HG02885 (cell line): Measurements from ENCODE around the gene PFDN4.

ENCODE experiments used
- ATAC-seq: cut with Tn5 transposase; IDR thresholded peaks from one replicate; pipeline ENCODE4 v1.9.1; 2021; ENCODE audit warnings: mild to moderate bottlenecking; ENCODE audit not compliant: unreplicated experiment, poor library complexity

The PFDN4 gene, protein sequence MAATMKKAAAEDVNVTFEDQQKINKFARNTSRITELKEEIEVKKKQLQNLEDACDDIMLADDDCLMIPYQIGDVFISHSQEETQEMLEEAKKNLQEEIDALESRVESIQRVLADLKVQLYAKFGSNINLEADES

DNA sequence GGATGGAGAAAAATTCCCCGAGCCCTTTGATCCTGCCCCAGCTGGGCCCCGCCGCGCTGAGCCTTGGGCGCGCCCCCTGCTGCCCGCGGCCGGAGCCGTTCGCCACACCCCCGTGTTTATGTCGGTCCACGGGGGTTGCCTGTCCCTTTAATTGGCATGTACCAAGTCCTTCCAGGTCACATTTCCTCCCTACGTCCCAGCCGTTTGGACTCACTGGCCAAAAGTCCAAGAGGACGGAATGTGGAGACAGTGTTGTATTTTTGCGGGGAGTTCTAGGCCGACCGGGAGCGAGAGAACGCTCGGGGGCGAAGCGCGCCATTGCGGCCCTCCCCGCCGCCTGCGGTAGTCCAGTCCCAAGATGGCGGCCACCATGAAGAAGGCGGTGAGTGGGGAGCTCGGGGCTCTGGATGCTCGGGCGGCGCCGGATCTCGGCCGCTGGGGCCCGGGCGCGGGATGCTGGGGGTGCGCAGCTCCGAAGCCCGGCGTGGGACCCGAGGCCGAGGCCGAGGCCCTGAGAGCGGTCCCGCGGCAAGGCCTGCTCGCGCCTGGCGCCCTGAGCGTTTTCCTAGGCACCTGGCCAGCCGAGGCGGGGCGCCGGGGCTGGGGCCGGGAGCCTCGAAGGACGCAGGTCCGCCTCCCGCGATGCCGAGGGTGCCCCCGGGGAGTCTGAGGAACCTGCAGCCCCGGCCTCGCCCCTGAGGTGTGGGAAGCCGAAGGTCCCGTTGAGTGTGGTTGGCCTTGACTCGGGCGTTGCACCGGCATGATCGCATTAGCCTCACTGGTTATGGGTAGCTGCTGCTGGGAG lies at the start of gene PFDN4:
Gene PFDN4 (plus strand): TSS at position 345 of the 805 bp plus-strand sequence. CDS start 14 bp downstream, at position 359.
- ATAC-seq, result peak; percentile 94

DNA sequence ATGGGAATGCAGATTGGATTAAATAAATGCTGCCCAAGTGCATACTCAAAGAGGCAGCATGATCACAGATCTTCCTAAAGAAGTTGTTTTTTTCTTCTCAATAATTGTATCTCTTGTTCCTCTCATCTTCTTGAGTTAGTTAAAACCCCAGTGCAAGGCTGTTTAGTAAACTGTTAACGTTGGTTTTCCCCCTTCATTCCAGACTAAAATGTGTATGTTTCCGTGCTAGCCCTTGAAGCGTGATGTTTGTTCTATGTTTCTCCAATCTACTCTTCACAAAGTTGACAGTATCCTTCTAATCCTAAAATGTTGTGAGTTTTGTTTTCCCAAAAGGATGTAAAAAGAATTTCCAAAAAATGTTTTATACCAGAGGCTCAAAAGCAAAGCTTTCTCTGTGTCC lies 49.7 kb upstream of the PFDN4 start:
- no peak for ATAC-seq

DNA sequence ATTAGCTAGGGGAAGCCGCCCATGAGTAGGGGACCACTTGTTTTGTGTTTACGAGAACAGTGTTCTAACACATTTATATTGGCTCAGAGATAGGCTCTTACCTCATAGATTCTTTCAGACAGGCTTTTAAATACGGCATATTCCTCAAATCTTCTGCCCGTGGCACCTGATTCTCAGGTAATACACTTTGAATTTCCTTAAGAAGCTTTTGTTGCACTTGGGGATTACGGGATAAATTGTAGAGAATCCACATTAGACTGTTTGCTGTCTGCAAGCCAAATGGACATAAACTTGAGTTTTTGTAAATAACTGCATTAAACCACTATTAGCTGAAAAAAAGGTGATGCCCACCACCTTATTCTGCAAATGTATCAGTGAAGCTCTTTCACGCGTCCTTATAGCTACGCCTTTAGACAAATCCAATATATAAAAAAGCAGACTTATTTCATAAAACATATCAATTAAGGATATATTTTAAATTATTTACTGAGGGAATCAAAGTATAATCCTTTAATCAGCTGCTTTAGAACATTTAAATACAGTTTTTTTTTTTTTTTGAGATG lies 49.0 kb upstream of the PFDN4 start:
- ATAC-seq, result no peak

DNA sequence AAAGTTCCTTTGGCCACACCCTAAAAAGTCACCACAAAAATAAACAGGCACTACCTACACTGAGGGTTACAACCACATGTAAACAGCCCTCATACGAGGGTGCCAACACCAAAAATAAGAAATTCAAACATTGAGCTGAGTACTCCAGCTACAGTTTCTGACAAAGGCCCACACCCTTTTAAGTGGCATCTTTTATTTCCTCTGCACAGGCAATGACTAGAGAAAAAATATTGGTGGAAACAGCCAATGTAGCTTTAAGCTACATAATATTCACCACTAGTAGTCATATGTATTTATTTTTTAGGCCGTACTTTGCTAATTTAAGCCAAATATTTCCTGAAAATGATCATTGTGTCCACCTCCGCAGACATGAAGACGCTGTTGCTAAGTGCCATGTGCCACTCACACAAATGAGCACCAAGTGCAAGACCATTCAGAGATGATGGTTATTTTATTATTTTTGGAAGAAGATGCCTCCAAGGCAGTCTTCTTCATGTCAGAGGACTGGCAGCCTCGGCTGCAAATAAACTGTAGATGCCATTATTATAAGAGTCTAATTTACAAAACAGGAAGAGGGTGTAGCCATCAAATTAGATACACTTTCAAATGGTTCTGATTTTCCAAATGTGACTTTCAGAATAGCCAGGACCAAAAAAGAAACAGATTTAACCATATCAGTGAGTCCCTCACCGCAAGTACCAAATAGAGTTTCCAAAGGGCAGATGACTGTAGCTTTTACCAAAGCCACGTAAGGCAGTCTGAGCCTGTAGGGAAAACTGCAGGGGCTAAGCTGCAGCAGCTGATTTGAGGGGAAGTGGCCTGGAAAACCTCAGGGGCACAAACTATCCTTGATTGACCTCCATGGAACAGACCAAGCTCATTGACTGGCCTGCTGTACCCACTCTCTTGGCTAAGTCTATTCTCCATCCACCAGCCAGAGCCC lies 47.6 kb upstream of the PFDN4 start:
- no peak for ATAC-seq

DNA sequence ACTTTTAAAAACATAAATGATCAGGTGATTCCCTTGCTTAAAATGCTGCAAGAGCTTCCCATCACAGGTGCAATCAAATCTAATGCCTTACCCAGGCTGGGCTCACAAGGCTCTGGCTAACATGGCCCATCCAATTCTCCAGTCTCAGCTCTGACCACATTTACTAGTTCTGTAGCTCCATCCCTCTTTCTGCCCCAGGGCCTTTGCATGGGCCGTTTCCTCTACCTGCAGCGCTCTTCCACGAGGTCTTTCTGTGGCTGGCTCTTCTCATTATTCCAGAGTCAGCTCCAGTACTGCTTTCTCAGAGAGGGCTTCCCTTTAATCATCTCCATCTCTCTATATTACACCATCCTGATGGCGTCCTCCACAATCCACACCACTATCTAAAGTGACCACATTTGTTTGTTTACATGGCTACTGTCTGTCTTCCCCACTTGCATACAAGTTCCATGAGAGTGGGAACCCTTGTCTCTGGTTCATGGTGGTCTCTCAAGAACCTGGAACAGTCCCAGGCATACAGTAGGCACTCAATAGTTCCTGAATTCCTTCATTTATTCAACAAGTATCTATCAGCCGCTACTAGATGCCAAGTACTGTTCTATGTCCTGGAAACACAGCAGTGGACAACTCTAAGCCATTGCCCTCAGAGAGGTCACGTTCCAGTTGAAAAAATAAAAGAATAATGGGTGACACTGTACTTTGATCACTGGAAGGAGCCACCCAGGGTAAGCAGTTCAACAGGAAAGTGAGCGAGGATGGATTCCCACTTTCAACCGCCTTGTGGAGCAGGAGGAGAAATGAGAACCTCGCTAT lies 46.7 kb upstream of the PFDN4 start:
- no peak for ATAC-seq

DNA sequence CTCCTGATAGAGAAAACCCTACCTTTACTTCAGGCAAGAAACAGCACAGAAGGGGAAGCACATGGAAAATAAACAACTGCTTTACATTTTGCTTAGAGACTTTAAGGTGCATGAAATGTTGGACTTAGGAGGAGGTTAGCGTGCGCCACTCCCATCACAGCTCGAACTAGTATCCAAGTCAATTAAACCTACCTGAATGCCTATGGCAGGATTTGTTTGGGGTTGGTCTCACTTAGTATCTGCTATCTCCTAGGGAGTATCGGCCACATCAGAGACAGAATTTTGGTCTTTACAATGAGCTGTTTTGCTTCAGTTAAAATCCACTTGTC lies 46.1 kb upstream of the PFDN4 start:
- no peak for ATAC-seq

DNA sequence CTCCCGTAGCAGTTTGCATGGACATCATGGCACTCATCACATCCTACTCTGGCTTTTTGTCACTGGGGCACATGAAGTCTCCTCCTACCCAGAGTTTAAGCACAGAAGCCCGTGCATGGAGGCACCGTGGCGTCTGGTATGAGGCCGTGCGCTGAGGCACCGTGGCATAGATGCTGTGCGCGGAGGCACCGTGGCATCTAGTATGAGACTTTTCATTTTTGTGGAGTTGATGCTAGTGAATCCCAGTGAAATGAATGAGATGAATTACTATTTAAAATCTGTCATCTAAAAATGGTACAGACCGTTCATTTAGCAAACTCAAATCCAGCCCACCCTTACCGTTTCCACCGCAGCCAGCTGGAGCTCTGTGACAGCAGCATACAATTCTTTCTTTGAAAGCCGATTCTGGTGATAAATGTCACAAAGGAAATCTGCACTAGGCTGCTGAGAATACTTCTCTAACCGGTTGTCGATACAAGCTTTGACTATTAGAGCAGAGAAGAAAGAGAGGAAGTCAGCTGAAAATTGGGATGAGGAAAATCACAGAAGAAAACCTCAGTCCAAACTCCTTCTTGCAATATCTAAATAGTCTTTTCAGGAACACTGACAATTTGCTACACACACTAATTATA lies 45.4 kb upstream of the PFDN4 start:
- ATAC-seq, result no peak

DNA sequence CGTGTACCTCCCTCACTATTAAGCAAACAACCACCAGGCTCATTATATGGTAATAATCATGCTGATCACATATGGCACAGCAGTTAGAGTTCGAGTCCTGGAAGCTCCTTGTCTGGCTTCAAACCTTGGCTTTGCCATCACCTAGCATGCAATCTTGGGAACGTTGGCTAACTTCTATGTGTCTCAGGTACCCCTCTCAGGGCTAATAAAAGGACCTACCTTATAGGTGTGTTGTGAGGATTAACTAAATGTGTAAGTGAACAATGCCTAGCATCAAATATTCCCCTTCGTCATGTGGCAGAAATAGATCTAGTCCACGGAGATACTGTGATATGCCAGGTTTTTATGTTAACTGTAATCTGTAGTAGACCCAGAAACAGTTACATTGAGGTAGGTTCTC lies 44.5 kb upstream of the PFDN4 start:
- no peak for ATAC-seq

DNA sequence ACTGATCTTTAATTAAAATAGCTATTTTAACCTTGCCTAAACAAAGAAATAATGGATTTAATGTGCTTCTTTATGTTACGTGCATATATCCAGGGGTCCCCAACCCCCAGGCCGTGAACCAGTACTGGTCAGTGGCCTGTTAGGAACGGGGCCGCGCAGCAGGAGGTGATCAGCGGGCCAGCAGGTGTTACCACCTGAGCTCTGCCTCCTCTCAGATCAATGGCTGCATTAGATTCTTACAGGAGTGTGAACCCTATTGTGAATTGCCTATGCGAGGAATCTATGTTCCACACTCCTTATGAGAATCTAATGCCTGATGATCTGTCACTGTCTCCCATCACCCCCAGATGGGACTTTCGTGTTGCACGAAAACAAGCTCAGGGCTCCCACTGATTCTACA lies 42.9 kb upstream of the PFDN4 start:
- no peak for ATAC-seq

DNA sequence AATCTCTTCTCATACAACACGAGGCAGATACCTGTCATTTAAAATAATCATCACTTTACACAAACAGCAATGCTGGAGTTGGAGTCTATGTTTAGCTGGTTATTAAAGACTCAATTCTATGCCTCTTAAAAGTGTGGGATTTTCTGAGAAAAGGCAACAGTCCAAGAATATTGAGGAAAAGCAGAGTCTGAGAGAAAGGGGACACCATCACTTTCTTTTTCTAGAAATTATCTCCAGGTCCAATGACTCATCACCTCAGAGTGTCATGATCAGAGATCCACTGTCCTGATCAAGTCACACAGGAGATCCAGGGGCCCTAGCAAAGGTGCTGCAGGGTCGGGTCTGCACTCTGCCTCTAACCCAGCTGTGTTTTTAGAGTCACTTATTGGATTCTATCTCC lies 42.1 kb upstream of the PFDN4 start:
- ATAC-seq, result no peak

DNA sequence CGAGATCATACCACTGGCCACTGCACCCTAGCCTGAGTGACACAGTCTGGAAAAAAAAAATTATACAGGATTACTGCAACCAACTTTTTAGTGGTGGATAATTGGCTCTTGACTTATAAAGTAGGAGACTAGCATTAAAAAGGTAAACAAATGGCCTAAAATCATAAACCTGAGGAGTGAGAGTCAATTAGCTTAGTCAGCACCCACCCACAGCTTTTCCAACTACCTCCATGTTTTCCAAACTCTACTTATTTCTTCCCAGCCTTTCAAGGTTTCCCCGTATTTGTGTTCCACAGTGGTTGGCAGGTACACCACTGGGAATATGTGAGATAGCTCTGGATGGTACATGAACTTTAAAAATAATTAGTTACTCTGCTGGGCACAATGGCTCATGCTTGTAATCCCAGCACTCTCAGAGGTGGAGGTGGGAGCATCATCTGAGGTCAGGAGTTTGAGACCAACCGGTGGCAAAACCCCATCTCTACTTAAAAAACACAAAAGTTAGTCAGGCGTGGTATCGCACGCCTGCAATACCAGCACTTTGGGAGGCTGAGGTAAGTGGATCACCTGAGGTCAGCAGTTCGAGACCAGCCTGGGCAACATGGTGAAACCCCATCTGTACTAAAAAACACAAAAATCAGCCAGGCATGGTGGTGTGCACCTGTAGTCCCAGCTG lies 40.8 kb upstream of the PFDN4 start:
- no peak for ATAC-seq

DNA sequence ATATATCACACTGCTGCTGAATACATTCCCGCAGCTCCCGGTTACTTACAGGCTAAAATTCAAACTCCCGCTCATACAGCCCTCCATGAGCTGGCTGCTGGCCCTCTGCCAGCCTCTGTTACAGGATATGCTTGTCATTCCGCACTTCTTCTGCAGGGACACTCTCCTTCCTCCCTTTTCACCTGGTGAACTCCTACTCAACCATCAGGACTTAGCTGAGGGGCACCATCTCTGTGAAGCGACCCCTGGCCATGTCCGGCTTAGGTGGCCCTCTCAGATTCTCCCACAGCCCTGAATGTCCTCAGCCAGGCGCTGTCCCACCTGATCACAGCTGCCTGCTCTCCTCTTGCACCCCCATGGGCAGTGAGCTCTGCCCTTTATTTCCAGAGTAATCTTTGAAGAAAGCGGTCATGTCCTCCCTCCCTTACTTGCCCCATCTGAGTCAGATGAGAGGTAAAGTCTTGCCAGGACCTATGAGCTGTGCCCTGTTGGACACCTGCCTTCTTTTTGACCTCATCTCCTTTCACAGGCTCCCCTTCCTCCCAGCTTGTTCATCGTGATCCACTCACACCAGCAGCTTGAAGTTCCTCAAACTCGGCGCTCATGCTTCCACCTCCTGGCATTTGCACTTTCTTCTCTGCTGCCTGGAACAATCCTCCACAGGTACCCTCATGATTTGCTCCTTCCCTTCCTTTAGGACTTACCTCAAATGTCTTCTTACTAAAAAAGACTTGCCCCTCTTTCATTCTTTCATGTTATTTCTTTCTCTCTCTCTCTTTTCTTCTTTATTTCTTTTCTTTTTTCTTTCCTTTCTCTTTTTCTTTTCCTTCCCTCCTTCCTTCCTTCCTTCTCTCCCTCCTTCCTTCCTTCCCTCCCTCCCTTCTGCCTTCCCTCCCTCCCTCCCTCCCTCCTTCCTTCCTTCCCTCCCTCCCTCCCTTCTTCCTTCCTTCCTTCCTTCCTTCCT lies 39.7 kb upstream of the PFDN4 start:
- no peak for ATAC-seq

DNA sequence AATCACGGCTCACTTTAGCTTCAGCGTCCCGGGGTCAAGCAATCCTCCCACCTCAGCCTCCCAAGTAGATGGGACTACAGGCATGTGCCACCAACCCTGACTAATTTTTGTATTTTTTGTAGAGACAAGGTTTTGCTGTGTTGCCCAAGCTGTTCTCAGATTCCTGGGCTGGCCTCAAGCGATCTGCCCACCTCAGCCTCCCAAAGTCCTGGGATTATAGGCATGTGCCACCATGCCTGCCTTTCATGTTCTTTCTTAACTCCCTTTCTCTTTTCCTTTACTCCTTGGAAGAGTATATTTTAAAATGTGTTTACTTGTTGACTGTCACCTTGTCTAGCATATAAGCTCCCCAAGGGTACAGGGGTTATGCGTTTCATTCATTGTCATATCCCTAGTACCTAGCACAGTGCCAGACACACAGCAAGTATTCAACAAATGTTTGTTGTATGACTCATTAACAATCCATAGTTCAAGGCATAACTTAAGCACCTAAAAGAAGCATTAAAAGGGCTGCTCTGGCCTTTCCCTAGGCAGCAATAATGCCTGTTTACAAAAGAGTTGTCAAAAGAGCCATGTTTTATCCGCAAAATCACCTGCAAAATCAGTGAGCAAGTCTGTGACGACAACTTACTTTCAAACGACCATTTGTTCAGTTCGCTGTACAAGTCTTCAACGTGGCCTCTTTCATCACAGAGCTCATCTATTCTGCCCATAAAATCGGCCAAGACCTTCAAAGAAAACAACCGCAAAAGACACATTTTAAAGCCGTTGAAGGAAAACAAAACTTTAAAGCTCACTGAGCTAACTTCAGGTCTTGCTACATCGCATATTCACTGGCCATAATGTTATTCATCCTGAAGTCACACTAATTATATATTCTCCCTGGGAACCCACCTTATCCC lies 38.7 kb upstream of the PFDN4 start:
- ATAC-seq, result no peak

DNA sequence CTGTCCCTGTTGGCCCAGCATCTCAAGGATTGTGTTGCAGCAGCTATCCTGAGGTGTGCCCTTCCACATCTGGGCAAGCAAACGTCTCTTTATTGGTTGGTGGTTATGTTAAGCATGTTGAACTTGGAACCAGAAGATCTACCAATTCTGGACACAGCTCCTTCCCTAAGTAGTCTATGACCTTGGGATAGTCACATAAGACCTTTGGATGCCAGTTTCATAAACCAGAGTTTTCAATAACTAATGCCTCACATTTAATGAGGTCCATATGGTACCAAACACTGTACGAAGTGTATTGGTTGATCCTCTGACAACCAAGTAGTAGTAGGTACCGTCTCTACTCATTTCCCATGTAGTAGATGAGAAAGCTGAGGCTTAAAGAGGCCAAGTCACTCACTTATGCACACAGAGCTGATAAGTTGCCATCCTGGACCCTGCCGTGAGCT lies 37.8 kb upstream of the PFDN4 start:
- no peak for ATAC-seq

DNA sequence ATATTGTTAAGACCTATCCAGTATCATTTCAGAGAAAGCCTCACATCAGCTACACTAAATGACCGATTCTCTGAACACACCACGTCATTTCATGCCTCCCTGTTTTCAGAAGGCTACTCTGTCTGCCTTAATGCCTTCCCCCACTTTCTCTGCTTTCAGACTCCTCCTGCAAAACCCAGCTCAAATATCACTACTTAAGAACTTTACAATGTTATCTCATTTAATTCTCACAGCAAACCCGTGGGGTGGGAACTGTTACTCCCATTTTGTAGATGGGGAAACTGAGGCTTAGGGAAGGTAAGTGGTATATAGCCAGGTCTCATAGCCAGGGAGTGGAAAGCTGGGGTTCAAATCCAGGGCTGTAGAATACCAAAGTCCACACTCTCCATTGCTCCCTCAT lies 36.9 kb upstream of the PFDN4 start:
- ATAC-seq, result no peak

DNA sequence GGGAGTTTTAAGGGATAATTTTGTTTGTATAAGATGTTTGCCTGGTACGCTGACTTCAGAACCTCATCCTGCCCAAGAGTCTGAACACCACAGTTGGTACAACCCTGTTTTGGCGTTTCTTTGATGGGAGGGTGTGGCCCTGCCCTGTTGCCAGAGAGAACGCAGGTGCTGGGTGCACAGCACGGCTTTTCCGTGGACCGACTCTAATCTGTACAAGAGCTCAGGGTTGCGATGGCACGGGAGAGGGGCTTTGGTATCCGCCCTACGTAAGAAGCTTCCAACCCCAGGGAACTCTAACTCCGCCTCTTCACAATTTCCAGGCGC lies 35.4 kb upstream of the PFDN4 start:
- ATAC-seq, result no peak
